ENCODE results near the gene GGA1. TPM values are rescaled to one million over a fixed set of nuclear protein-coding genes. Genes with fewer than 3 reads are reported as not detected.
A peak's percentile ranks its signal among the peaks of the same experiment; 100 is the strongest.

GGA1 gene
- total and polyA plus RNA-seq, 9 of the 15 experiments (the other 6 are each of a cell fraction or from before 2014, with no cell fraction given) = 1.5 to 69.5 (median 31.6) TPM

DNA sequence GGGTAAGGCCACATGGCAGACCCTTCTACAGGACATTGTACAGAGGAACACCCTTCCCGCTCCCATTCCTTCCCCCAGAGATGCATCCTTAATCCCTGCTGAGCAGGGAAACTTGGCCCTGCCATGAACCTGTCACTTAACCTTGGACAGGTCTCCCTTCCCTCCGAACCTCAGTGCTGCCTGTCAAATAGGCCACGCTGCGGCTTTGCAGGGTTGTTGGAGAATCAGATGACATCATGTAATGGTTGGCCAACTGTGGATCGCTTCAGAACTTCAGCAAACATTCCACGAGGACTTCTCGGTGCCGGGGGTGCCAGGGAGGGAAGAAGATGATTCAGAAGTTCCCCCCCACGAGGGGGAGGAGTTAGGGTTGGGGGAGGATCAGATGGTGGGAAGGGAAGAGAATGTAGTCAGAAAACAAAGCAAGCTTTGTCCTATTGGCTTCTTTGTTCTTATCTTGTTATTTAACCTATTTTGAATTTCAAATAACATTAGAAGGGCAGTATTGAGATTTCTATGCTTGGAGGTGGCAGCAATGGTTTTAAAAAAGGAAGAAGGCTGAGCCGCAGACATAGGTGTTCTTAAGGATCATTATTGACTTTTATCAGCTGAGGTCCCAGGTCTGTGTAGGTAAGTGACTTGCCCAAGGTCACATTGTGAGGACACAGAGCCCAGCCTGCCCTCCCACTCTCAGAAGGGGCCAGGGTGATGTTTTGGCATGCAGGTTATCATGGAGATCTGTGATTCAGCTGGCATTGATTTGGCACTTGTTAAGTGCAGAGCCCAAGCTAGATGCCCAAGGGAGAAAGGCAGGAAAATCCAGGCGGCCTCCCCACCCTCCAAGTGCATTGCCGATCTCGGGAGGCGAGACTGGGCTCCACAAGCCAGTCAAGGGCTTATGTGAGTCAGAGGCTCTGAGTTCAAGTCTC is 45.2 kb upstream of the GGA1 start:
- peak overlapping the region; percentile 97 for H3K27ac ChIP-seq (ENCODE audit: extremely low read depth, low read depth, low read length)
- ATAC-seq = peak; percentile 14; the same call in 1 of the 3 replicates
- no peaks in the 10 kb centered on the region for H3K9me3 ChIP-seq (replicated peaks; ENCODE audit: control insufficient read depth, insufficient read depth, low read depth, low read length)
- peak overlapping the region; percentile 97; a peak in 3 of 4 replicates for H3K9ac ChIP-seq (ENCODE audit: insufficient read depth in 1 of 2, low read depth in 2 of 2, low read length in 2 of 2)
- intact Hi-C loops (cut with micrococcal nuclease) = no loop called here
- FAIRE-seq = peak; percentile 88
- WGBS (ENCODE audit: insufficient coverage, low coverage, missing lambda C conversion rate) = 36% methylated on average over 10 of the region's 14 CpGs
- peaks cover 37% of the 10 kb centered on the region for H4K20me1 ChIP-seq (replicated peaks; ENCODE audit: control insufficient read depth, insufficient read depth, low read length)
- H3K36me3 ChIP-seq (ENCODE audit: control insufficient read depth, insufficient read depth, low read length) = peaks cover 56% of the 10 kb centered on the region; the same call in 2 of the 3 replicates
- in situ Hi-C loops (cut with MboI) = no loop called here
- peak overlapping the region; percentile 92 for H3K4me2 ChIP-seq (ENCODE audit: insufficient read depth, low read length)
- H3K4me1 ChIP-seq (replicated peaks in 1 of 2; ENCODE audit: control insufficient read depth in 2 of 2, insufficient read depth in 2 of 2, low read length in 2 of 2) = peaks cover 26 to 61% of the 10 kb centered on the region in 2 experiments
- BruUV-seq (replicated peaks) = TSS peak; percentile 28
- H3K79me2 ChIP-seq (ENCODE audit: control insufficient read depth, insufficient read depth, low read length) = peaks cover 69% of the 10 kb centered on the region
- peaks cover 8% of the 10 kb centered on the region for H3K9me1 ChIP-seq (ENCODE audit: control insufficient read depth, insufficient read depth, low read length)
- H3K27me3 ChIP-seq (ENCODE audit: control insufficient read depth in 2 of 2, insufficient read depth in 2 of 2, low read length in 2 of 2) = no peaks in the 10 kb centered on the region
- H3K4me3 ChIP-seq = peak overlapping the region; percentile 83
- no peak overlapping the region for H2AFZ ChIP-seq (ENCODE audit: low read depth, low read length)
- CTCF ChIA-PET (ENCODE audit: low intra/inter-chr PET ratio) = interaction anchor here (1.0 to 2.4 kb wide), 2 partner anchors 18 to 20 kb away, joined by 4 to 16 read pairs; no protein-coding TSS in a partner anchor
- DNase-seq (ENCODE audit: extremely low read depth in 1 of 4, low spot score in 3 of 4) = peak in 3 of 4 experiments; percentile 29 to 66 (median 58)
- POLR2A ChIA-PET = interaction anchor here (0.6 to 1.6 kb wide), 7 partner anchors 10 to 321 kb away, joined by 3 to 6 read pairs (median 3); partner anchors contain the start of gene LGALS2
- TF ChIP-seq JUN (IDR thresholded peaks at IDR 0.05; ENCODE audit: borderline replicate concordance, low read depth, low read length) (no peak), JUN (CRISPR knock-in tag; IDR thresholded peaks at IDR 0.05; ENCODE audit: borderline replicate concordance) (0 out of 2 replicates have a peak, but pooled peaks have one; percentile 33), NONO (IDR thresholded peaks at IDR 0.05; ENCODE audit: low read depth in 2 of 2, low read length in 1 of 2) (no peak), ILF3 (IDR thresholded peaks at IDR 0.05; ENCODE audit: borderline replicate concordance) (no peak), ATF7 (IDR thresholded peaks at IDR 0.05) (peak; percentile 77), KDM5B (IDR thresholded peaks at IDR 0.05; ENCODE audit: insufficient replicate concordance, low read depth, low read length) (no peak), FOXK1 (CRISPR knock-in tag; IDR thresholded peaks at IDR 0.05; ENCODE audit: borderline replicate concordance) (no peak), POU5F1 (IDR thresholded peaks at IDR 0.05; ENCODE audit: borderline replicate concordance, low read depth, low read length, partially characterized antibody) (no peak), PYGO2 (tag; IDR thresholded peaks at IDR 0.05) (no peak), CREM (IDR thresholded peaks at IDR 0.05; ENCODE audit: low read depth) (peak; percentile 23; the same call in 1 of the 2 replicates), POLR3A (IDR thresholded peaks at IDR 0.05; ENCODE audit: borderline replicate concordance, extremely low read depth, insufficient read depth, insufficient read length) (no peak), ZNF507 (tag; conservative IDR thresholded peaks at IDR 0.05) (no peak)
- TF ChIP-seq, protein P1, sequence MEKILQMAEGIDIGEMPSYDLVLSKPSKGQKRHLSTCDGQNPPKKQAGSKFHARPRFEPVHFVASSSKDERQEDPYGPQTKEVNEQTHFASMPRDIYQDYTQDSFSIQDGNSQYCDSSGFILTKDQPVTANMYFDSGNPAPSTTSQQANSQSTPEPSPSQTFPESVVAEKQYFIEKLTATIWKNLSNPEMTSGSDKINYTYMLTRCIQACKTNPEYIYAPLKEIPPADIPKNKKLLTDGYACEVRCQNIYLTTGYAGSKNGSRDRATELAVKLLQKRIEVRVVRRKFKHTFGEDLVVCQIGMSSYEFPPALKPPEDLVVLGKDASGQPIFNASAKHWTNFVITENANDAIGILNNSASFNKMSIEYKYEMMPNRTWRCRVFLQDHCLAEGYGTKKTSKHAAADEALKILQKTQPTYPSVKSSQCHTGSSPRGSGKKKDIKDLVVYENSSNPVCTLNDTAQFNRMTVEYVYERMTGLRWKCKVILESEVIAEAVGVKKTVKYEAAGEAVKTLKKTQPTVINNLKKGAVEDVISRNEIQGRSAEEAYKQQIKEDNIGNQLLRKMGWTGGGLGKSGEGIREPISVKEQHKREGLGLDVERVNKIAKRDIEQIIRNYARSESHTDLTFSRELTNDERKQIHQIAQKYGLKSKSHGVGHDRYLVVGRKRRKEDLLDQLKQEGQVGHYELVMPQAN (IDR thresholded peaks at IDR 0.05; ENCODE audit: borderline replicate concordance) = peak; percentile 42; the same call in 1 of the 2 replicates
- TF ChIP-seq, protein P2, sequence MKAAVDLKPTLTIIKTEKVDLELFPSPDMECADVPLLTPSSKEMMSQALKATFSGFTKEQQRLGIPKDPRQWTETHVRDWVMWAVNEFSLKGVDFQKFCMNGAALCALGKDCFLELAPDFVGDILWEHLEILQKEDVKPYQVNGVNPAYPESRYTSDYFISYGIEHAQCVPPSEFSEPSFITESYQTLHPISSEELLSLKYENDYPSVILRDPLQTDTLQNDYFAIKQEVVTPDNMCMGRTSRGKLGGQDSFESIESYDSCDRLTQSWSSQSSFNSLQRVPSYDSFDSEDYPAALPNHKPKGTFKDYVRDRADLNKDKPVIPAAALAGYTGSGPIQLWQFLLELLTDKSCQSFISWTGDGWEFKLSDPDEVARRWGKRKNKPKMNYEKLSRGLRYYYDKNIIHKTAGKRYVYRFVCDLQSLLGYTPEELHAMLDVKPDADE (conservative IDR thresholded peaks at IDR 0.05; ENCODE audit: control insufficient read depth, low read depth, low read length) = no peak
- TF ChIP-seq, protein P3, sequence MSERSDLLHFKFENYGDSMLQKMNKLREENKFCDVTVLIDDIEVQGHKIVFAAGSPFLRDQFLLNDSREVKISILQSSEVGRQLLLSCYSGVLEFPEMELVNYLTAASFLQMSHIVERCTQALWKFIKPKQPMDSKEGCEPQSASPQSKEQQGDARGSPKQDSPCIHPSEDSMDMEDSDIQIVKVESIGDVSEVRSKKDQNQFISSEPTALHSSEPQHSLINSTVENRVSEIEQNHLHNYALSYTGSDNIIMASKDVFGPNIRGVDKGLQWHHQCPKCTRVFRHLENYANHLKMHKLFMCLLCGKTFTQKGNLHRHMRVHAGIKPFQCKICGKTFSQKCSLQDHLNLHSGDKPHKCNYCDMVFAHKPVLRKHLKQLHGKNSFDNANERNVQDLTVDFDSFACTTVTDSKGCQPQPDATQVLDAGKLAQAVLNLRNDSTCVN (CRISPR knock-in tag; IDR thresholded peaks at IDR 0.05) = no peak

Data from K562 (cell line).